ENCODE data around the gene PATJ.
"Not testable (repeated sequence)": the region's sequence is repeated elsewhere in the genome, so short reads cannot be mapped to it uniquely, and the experiment has no call there.

The PATJ gene

DNA sequence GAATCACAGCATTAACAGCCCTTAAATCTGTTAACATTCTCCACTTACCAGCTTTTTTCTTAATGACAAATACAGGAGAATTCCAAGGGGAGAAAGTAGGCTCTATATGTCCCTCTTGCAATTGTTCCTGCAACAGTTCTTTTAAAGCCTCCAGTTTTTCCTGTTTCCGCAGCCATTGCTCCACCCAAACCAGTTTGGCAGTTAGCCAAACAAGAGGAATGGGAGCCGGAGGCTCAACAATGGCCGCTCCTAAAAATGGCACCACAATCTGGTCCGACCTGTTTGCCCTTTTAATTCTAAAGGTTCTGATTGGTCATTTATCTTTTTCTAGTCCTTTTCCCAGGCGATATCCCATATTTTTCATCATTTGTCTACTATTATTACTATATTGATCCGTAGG lies 438.4 kb downstream of the PATJ start:
- no peak overlapping the region for H3K23ac ChIP-seq (ENCODE audit: low read length in 2 of 2)
- no peak overlapping the region for H3K4me2 ChIP-seq (ENCODE audit: low read length, poor library complexity, severe bottlenecking)
- no peak overlapping the region for H2BK15ac ChIP-seq (ENCODE audit: low read depth, poor library complexity, severe bottlenecking)
- 88% methylated on average over 4 of the region's 6 CpGs for WGBS
- H3K9ac ChIP-seq (ENCODE audit: low read length): no peak overlapping the region
- H3K4ac ChIP-seq (ENCODE audit: low read depth in 1 of 2, low read length in 2 of 2): no peak overlapping the region
- H3K18ac ChIP-seq (ENCODE audit: low read depth in 1 of 2, low read length in 2 of 2): no peak overlapping the region
- no peak overlapping the region for H2AFZ ChIP-seq (ENCODE audit: low read depth, low read length)
- no peak overlapping the region for H3K4me3 ChIP-seq (ENCODE audit: insufficient read depth in 1 of 2, low read depth in 1 of 2, low read length in 2 of 2)
- no peak overlapping the region for H3K27ac ChIP-seq (ENCODE audit: low read length, poor library complexity, severe bottlenecking)
- H3K14ac ChIP-seq (ENCODE audit: low read length in 2 of 2): no peak overlapping the region
- no peak overlapping the region for H2BK12ac ChIP-seq (ENCODE audit: low read length in 2 of 2)
- no peak overlapping the region for H2BK120ac ChIP-seq (ENCODE audit: low read depth, low read length)
- DNase-seq: no peak
- H3K9me3 ChIP-seq (ENCODE audit: control insufficient read depth, low read length): no peaks in the 10 kb centered on the region
- no peak overlapping the region for H2BK5ac ChIP-seq (ENCODE audit: low read depth, low read length, poor library complexity, severe bottlenecking)
- H3K36me3 ChIP-seq (ENCODE audit: control insufficient read depth in 1 of 2, insufficient read depth in 2 of 2, low read depth in 1 of 2, low read length in 2 of 2): no peaks in the 10 kb centered on the region
- H4K91ac ChIP-seq (ENCODE audit: low read length): no peak overlapping the region
- no peak overlapping the region for H2AK5ac ChIP-seq (ENCODE audit: low read length, severe bottlenecking)
- H3K4me1 ChIP-seq (ENCODE audit: control insufficient read depth, insufficient read depth, low read depth, low read length): no peaks in the 10 kb centered on the region
- H3K27me3 ChIP-seq (ENCODE audit: control insufficient read depth in 1 of 2, insufficient read depth in 1 of 2, low read length in 2 of 2): peaks cover 15 to 18% of the 10 kb centered on the region in 2 experiments
- no peaks in the 10 kb centered on the region for H3K79me1 ChIP-seq (replicated peaks; ENCODE audit: low read length, poor library complexity, severe bottlenecking)
- H4K8ac ChIP-seq (ENCODE audit: low read length): no peak overlapping the region

DNA sequence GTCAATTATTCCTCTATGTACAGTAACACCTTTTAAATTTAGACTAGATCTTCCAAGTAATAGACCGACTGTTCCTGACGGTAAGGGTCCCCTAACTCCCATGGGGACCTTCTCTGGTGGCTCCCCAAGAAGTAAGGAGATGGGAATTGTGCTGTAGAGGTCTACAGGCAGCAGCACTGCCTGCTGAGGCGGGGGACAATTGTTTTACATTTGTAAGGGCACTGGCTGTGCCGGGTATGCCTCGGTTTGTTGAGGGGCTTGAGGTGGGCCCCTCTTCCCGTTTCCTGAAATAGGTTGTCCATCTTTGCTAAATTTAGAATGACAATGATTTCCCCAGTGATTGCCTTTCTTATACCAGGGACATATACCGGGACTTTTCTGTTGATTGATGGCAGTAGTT lies 439.3 kb downstream of the PATJ start:
- no peak overlapping the region for H2AFZ ChIP-seq (ENCODE audit: low read depth, low read length)
- no peak overlapping the region for H3K23ac ChIP-seq (ENCODE audit: low read length in 2 of 2)
- no peak overlapping the region for H4K8ac ChIP-seq (ENCODE audit: low read length)
- H3K4me1 ChIP-seq (ENCODE audit: control insufficient read depth, insufficient read depth, low read depth, low read length): no peaks in the 10 kb centered on the region
- no peak overlapping the region for H3K4me2 ChIP-seq (ENCODE audit: low read length, poor library complexity, severe bottlenecking)
- no peak overlapping the region for H2BK5ac ChIP-seq (ENCODE audit: low read depth, low read length, poor library complexity, severe bottlenecking)
- 40% methylated on average over 6 of the region's 7 CpGs for WGBS
- no peak overlapping the region for H2BK12ac ChIP-seq (ENCODE audit: low read length in 2 of 2)
- H3K9me3 ChIP-seq (ENCODE audit: control insufficient read depth, low read length): no peaks in the 10 kb centered on the region
- no peak overlapping the region for H2BK120ac ChIP-seq (ENCODE audit: low read depth, low read length)
- no peaks in the 10 kb centered on the region for H3K79me1 ChIP-seq (replicated peaks; ENCODE audit: low read length, poor library complexity, severe bottlenecking)
- no peak for DNase-seq
- H2AK5ac ChIP-seq (ENCODE audit: low read length, severe bottlenecking): no peak overlapping the region
- no peaks in the 10 kb centered on the region for H3K36me3 ChIP-seq (ENCODE audit: control insufficient read depth in 1 of 2, insufficient read depth in 2 of 2, low read depth in 1 of 2, low read length in 2 of 2)
- no peak overlapping the region for H3K14ac ChIP-seq (ENCODE audit: low read length in 2 of 2)
- no peak overlapping the region for H4K91ac ChIP-seq (ENCODE audit: low read length)
- H3K18ac ChIP-seq (ENCODE audit: low read depth in 1 of 2, low read length in 2 of 2): no peak overlapping the region
- no peak overlapping the region for H3K27ac ChIP-seq (ENCODE audit: low read length, poor library complexity, severe bottlenecking)
- H3K4ac ChIP-seq (ENCODE audit: low read depth in 1 of 2, low read length in 2 of 2): no peak overlapping the region
- no peak overlapping the region for H2BK15ac ChIP-seq (ENCODE audit: low read depth, poor library complexity, severe bottlenecking)
- no peak overlapping the region for H3K9ac ChIP-seq (ENCODE audit: low read length)
- H3K4me3 ChIP-seq (ENCODE audit: insufficient read depth in 1 of 2, low read depth in 1 of 2, low read length in 2 of 2): no peak overlapping the region
- peaks cover 15 to 18% of the 10 kb centered on the region in 2 experiments for H3K27me3 ChIP-seq (ENCODE audit: control insufficient read depth in 1 of 2, insufficient read depth in 1 of 2, low read length in 2 of 2)

DNA sequence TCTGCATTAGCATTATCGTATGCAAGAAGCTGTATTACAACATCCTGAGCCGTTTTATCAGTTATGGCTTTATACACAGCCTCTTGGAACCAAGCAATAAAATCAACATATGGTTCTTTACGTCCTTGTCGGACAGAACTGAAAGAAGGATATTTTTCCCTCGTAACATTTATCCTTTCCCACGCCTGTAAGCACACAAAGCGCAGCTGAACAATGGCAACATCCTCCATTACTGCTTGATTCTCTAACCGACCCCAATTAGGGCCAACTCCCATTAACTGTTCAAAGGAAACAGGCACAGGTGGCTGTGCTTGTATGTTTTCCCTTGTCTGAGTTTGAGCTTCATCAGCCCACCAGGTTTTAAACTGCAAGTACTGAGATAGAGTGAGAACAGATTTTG lies 439.9 kb downstream of the PATJ start:
- H2AFZ ChIP-seq (ENCODE audit: low read depth, low read length); H2BK120ac ChIP-seq (ENCODE audit: low read depth, low read length); DNase-seq; H3K9me3 ChIP-seq (ENCODE audit: control insufficient read depth, low read length); H2BK12ac ChIP-seq (ENCODE audit: low read length in 2 of 2); H4K8ac ChIP-seq (ENCODE audit: low read length); H3K18ac ChIP-seq (ENCODE audit: low read depth in 1 of 2, low read length in 2 of 2); H3K4ac ChIP-seq (ENCODE audit: low read depth in 1 of 2, low read length in 2 of 2); H3K9ac ChIP-seq (ENCODE audit: low read length); H3K23ac ChIP-seq (ENCODE audit: low read length in 2 of 2); H3K14ac ChIP-seq (ENCODE audit: low read length in 2 of 2); H2AK5ac ChIP-seq (ENCODE audit: low read length, severe bottlenecking); H3K4me3 ChIP-seq (ENCODE audit: insufficient read depth in 1 of 2, low read depth in 1 of 2, low read length in 2 of 2); H2BK5ac ChIP-seq (ENCODE audit: low read depth, low read length, poor library complexity, severe bottlenecking); H3K36me3 ChIP-seq (ENCODE audit: control insufficient read depth in 1 of 2, insufficient read depth in 2 of 2, low read depth in 1 of 2, low read length in 2 of 2); H3K4me1 ChIP-seq (ENCODE audit: control insufficient read depth, insufficient read depth, low read depth, low read length); H4K91ac ChIP-seq (ENCODE audit: low read length); H2BK15ac ChIP-seq (ENCODE audit: low read depth, poor library complexity, severe bottlenecking); H3K27ac ChIP-seq (ENCODE audit: low read length, poor library complexity, severe bottlenecking); H3K4me2 ChIP-seq (ENCODE audit: low read length, poor library complexity, severe bottlenecking); H3K79me1 ChIP-seq (replicated peaks; ENCODE audit: low read length, poor library complexity, severe bottlenecking): not testable (repeated sequence)
- WGBS: 58% methylated on average over 7 of the region's 8 CpGs
- peaks cover 15 to 18% of the 10 kb centered on the region in 2 experiments for H3K27me3 ChIP-seq (ENCODE audit: control insufficient read depth in 1 of 2, insufficient read depth in 1 of 2, low read length in 2 of 2)

DNA sequence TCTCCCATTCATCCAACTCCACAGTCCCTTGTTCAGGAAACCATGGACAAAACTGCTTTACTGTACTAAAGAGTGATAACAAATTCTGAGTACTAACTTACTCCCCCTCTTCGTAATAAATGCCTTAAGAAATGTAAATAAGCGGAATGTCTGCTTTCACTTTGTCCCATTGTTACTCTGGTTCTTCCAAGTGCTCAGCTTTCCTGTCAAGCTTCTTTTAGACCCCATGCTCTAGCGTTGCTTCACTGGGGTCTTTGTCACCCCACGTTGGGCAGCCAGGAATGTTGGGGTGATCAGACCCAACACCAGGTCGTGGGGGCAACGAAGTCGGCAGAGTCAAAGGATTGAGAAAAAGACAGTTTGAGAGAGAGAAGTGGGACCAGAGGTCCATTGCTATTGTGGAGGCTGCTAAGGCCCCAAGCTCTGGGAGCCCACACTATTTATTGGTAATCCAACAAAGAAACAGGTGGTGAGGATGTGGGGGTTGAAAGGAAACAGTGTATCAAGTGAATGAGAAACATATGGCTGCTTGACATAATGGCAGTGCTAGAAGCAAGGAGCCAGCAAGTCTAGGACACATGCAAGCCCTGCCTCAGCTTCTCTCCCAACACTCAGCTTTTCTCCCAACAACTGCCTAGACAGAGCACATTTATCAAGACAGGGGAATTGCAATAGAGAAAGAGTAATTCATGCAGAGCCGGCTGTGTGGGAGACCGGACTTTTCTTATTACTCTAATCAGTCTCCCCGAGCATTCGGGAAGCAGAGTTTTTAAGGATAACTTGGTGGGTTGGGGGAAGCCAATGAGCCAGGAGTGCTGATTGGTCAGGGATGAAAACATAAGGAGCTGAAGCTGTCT lies 441.1 kb downstream of the PATJ start:
- 68% methylated on average over 11 of the region's 11 CpGs for WGBS
- not testable (repeated sequence) for H2AFZ ChIP-seq (ENCODE audit: low read depth, low read length); H2BK12ac ChIP-seq (ENCODE audit: low read length in 2 of 2); H2BK15ac ChIP-seq (ENCODE audit: low read depth, poor library complexity, severe bottlenecking); H3K18ac ChIP-seq (ENCODE audit: low read depth in 1 of 2, low read length in 2 of 2); H3K4ac ChIP-seq (ENCODE audit: low read depth in 1 of 2, low read length in 2 of 2); H3K9ac ChIP-seq (ENCODE audit: low read length); H2BK120ac ChIP-seq (ENCODE audit: low read depth, low read length); H3K4me1 ChIP-seq (ENCODE audit: control insufficient read depth, insufficient read depth, low read depth, low read length); H3K4me3 ChIP-seq (ENCODE audit: insufficient read depth in 1 of 2, low read depth in 1 of 2, low read length in 2 of 2); DNase-seq; H3K14ac ChIP-seq (ENCODE audit: low read length in 2 of 2); H2AK5ac ChIP-seq (ENCODE audit: low read length, severe bottlenecking); H2BK5ac ChIP-seq (ENCODE audit: low read depth, low read length, poor library complexity, severe bottlenecking); H3K27ac ChIP-seq (ENCODE audit: low read length, poor library complexity, severe bottlenecking); H4K91ac ChIP-seq (ENCODE audit: low read length); H3K9me3 ChIP-seq (ENCODE audit: control insufficient read depth, low read length); H3K23ac ChIP-seq (ENCODE audit: low read length in 2 of 2); H3K36me3 ChIP-seq (ENCODE audit: control insufficient read depth in 1 of 2, insufficient read depth in 2 of 2, low read depth in 1 of 2, low read length in 2 of 2); H3K79me1 ChIP-seq (replicated peaks; ENCODE audit: low read length, poor library complexity, severe bottlenecking); H4K8ac ChIP-seq (ENCODE audit: low read length)
- Histone ChIP-seq H3K4me2 (ENCODE audit: low read length, poor library complexity, severe bottlenecking) (peak overlapping the region; percentile 34), H3K27me3 (ENCODE audit: control insufficient read depth in 1 of 2, insufficient read depth in 1 of 2, low read length in 2 of 2) (peaks cover 15 to 18% of the 10 kb centered on the region in 2 experiments)

Measured in mesenchymal stem cell (in vitro differentiated cells and primary cell).